SHP77 (cell line): ENCODE data around the gene DCLRE1B.

Experiments used
- DNase-seq, 2 experiments: peaks; one replicate each; lab custom pipeline; 2025; lab: John Stamatoyannopoulos, UW

The DCLRE1B gene

GRCh38 chr1:113887402-113888175, 17.5 kb upstream of the DCLRE1B start, which contains the start of gene BCL2L15:
BCL2L15 (minus strand) TSS chr1:113887581; CDS start chr1:113887375, 206 bp downstream.
- DNase-seq, result no peak

GRCh38 chr1:113890816-113891215, 14.3 kb upstream of the DCLRE1B start:
- DNase-seq, result no peak

DNA sequence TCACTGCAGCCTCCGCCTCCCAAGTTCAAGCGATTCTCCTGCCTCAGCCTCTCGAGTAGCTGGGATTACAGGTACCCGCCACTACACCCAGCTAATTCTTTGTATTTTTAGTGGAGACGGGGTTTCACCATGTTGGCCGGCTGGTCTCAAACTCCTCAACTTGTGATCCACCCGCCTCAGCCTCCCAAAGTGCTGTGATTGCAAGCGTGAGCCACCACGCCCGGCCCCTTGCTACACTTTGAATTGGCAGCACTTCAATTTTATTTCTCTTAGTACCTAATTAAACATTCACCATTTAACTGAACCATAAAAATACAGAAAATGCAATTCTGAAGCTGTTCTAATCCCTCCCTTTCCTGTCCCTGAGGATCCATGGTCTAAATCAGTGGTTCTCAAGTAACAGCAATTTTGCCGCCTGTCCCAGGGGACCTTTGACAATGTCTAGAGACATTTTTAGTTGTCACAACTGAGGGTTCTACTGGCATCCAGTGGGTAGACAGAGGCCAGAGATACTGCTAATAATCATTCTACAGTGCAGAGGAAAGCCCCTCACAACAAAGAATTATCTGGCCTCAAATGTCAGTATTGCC, 13.4 kb upstream of the DCLRE1B start:
- no peak for DNase-seq

DNA sequence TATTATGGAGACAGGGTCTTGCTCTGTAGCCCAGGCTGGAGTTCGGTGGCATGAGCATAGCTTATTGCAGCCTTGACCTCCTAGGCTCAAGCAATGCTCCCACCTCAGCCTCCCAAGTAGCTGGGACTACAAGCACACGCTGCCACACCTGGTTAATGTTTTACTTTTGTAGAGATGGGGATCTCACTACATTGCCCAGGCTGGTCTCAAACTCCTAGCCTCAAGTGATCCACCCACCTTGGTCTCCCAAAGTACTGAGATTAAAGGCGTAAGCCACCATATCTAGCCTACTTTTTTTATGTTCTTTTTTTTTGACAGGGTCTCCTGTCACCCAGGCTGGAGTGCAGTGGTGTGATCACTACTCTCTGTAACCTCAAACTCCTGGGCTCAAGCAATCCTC, 11.9 kb upstream of the DCLRE1B start:
- no peak for DNase-seq

DNA sequence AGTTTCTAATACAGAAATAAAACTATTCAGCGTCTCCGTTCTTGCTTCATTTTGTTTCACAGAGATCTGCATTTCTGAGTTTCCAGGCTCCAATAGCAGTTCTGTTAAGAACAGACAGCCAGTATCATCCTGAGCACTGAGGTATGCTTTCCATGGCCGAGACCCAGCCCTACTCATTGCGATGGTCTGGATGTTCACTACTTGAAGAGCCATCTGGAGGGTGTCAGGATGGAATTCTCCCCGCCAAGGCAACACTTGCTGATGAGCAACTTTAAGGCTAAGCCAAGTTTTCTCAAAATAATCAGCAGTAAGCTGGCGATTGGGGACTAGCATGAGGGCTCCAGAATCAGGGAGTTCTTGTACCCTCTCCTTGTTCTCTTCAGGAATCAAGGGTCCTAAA, 10.0 kb upstream of the DCLRE1B start:
- DNase-seq, result no peak

GRCh38 chr1:113895961-113896360, 9.2 kb upstream of the DCLRE1B start:
- no peak for DNase-seq

- DNase-seq, result no peak
These were observed 6.8 kb upstream of the DCLRE1B start for GRCh38 chr1:113898241-113898814.

DNA sequence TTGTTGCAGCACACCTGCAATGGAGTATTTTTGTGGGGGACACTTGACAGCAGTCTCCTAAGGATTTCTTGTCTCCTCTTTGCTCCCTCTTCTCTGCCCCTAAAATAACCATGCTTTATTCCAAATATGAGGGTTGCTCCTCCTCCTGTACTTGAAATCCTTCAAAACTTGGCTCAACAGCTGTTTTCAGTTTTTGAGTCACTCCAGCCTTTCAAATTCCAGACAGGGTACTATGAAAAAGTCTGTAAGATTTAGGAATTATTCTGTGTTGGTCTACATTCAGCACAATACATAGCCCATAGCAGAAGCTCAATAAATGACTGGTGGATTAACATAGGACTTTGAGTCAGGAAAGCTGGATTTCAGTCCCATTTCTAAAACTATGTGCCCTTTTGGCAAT, 6.0 kb upstream of the DCLRE1B start:
- DNase-seq, result no peak

DNA sequence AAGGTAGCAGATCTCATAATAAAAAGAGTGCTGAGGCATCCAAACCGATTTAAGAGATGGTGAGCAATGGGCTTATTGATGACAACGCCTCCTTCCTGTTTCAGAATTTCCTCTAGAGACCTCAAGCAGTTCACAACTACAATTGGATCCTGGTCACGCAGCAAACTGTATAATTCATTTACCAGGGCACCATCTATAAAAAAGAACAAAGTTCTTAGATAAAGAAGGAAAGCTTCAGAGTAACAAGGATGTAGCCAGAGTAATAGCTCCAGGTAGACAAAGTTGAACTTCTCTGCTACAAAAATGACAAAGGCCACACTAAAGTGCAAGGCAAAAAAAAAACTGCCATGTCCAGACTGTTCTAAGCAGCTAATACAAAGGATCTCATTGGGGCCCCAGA, 3.9 kb upstream of the DCLRE1B start:
- no peak for DNase-seq

- DNase-seq, result no peak
These were observed 1.4 kb upstream of the DCLRE1B start for GRCh38 chr1:113903501-113904292.

- peak in 1 of 2 experiments; percentile 70 for DNase-seq
These were observed 843 bp upstream of the DCLRE1B start for GRCh38 chr1:113904293-113904673.

DNA sequence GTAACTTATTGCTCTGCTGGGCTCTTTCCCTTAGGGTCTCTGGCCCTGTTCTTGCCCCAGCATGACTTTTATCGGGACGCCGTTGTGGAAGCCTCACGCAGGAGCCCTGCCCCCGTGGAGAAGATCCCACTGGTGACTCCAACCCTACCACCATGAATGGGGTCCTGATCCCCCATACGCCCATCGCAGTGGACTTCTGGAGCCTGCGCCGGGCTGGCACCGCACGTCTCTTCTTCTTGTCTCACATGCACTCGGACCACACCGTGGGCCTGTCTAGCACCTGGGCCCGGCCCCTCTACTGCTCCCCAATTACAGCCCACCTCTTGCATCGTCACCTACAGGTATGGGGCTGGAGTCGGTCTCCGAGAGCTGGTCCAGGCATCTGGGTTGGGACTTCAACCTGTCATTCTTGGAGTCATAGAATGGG, 322 bp downstream of the DCLRE1B start:
- peak in 1 of 2 experiments; percentile 3 for DNase-seq

DNA sequence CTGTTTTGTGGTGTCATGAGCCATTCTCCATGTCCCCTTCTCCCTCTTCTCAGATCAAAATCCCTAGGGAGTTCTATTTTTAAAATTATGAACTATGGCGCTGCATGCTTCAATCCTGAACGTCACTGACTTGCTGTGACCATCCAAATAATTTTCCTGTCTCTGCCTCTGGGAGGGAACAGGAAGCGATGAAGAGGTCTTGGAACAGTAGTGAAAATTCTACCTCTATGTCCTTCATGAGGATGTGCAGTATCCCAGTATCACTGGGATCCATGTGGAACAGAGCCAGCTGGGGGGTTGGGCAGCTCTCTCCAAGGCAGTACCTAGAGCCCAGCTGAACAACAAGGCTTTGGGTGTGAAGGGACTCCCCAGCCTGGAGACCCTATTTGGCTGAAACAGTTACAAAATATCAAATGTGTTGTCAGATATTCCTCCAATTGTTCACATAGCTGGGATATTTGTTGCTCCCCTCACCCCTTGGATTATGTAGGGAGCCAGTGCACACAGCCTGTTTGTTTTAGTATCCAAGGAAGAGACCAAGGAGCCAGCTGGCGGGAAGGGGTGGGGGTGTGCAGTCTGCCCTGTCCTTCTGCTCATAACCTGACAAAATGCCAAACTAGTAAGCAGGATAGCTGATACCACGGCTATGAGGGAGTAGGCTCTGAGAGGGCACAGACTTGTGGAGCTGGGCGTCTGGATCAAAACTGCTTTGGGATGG, 7.6 kb downstream of the DCLRE1B start:
- peak; percentile 6 to 9 for DNase-seq

DNA sequence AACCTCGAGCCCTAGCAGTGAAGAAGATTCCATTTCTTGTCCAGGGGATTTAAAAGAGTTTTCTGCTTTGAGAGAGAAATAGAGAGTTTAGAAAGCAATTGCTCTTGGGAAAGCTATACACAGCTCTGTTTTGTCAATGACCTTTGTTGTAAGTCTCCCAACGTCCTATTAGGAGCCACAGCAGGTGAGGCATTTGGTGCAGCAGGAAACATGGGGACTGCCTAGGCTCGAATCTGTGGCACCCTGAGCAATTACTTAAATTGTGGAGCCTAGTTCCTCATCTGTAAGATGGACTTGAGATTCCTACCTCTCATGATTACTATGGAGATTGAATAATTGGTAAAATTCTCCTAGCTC, 8.2 kb downstream of the DCLRE1B start:
- DNase-seq, result no peak

DNA sequence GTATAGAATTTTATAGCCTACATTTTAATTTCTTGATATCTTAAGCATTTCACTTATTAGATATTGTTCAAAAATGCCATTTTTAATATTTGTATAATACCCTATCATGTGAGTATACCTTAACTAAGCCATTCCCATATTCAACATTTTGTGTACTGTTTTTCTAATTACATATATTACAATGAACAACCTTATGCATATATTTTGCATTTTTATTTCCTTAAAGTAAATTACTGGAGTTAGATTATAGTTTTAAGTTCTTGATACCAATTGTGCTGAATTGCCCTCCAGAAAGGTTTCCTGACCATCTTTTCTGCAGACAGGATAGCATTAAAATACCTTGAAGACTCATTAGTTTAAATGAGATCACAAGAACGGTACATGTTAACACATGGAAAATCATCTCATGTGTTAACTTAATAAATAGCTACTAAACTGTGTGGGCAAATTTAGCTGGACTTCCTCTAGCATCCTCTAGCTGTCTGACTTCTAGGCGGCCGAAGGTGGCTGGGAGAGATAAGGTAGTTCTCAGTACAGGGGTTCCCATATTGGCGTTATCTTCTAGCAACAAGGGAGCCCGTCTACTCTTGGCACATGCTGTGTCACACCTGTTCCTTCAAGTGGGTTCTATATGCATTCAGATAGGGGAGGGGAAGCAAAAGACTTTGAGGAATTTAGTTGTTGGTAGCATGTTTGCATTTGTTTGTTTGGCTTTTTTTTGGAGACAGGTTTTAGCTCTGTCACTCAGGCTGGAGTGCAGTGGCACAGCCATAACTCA, 8.9 kb downstream of the DCLRE1B start:
- no peak for DNase-seq

GRCh38 chr1:113916974-113917373, 11.8 kb downstream of the DCLRE1B start:
- DNase-seq, result no peak

DNA sequence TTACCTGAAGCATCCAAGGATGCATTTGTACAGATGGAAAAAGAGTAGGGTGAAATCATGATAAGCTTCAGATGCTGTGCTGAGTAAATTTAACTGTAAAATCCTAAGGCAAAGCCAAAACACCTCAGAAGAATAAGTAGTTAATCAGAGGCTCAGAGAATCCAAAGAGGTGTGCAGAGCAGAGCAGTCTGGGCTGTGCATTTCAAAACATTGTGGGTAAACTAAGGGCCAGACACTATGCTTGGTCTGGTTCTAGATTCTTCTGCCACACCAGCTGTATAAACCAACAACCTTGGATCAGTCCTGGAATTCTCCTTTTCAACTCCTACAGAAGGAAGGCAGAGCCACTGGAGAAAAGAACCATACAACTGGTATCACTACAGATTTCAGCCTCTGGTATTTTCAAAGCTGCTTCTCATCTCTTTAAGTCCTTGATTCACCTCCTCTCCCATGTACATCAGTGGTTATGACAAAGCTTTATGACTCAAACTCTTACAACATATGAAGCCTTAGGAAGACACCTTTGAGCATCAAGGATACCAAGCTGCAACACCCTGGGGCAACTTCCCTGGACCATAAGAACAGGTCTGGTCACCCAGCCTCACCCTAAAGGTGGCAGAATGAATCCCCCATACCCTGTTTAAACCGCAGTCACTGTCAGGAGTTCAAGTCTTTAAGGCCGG, 12.4 kb downstream of the DCLRE1B start:
- DNase-seq, result no peak

GRCh38 chr1:113918243-113918642, 13.1 kb downstream of the DCLRE1B start:
- no peak for DNase-seq

DNA sequence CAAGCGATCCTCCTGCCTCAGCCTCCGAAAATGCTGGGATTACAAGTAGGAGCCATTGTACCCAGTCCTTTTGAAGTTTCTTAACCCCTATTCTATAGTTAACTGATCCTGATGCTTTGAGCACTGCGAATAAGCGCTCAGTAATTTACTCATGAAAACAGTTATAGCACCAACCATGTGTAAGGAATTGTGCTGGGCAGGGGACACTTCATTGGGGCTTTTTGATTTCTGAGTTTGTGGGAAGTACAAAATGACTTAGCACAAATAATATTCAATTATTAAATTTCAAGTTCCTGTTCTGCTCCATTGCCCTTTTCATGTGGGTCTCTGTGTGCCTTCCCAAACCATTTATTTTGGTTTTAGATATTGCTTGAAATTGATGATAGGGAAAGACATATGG, 17.8 kb downstream of the DCLRE1B start:
- no peak for DNase-seq

GRCh38 chr1:113924473-113924872, 19.3 kb downstream of the DCLRE1B start:
- no peak for DNase-seq
